Activated CD8-positive, alpha-beta memory T cell treated with anti-CD3 and anti-CD28 coated beads, Interleukin-2, amount 50 U/mL, for 1 hour (primary cell): Measurements from ENCODE around the gene HERC5.
"Not testable (repeated sequence)": the region's sequence is repeated elsewhere in the genome, so short reads cannot be mapped to it uniquely, and the experiment has no call there.

Source experiments
- DNase-seq: peaks from one replicate; pipeline ENCODE4 v3.0.0-alpha.2; 2020; ENCODE audit errors: extremely low read depth

The HERC5 gene

DNA sequence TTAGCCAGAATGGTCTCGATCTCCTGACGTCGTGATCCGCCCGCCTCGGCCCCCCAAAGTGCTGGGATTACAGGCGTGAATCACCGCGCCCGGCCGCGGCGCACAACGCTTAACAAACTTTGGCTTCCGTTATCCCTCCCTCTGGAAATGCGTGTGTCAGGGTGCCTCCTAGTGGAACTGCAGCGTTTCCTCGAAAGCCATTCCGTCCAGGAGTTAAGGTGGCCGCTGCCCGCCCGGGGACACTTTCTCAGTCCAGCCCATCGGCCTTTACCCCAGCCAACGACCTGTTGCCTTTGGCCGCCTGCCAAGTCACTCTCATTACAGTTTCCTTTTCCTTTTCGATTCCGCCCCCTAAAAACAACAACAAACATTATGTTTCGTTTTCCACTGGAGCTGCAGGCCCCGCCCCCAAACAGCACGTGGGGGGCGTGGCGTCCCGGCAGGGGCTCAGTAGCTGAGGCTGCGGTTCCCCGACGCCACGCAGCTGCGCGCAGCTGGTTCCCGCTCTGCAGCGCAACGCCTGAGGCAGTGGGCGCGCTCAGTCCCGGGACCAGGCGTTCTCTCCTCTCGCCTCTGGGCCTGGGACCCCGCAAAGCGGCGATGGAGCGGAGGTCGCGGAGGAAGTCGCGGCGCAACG, at the start of gene HERC5:
TSS of gene HERC5 (plus strand) at position 450 of the 637 bp plus-strand sequence. CDS start at position 601, 151 bp downstream.
- peak; percentile 79 for DNase-seq

DNA sequence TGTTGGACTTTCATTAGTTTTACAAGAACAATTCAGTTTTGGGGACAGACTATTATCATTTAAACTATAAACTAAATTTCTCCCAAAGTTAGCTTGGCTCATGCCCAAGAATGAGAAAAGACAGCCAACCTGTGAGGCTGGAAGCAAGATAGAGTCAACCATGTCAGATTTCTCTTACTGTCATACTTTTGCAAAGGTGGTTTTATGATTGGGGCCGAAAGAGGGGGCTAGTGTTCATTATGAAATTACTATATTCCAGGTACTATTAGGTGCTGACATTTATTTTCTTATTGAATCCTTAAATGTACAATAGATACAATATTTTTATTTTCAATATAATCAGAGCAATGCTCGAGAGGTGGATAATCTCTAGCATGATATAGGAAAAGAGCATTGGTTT, 47.7 kb upstream of the HERC5 start:
- DNase-seq, result no peak

DNA sequence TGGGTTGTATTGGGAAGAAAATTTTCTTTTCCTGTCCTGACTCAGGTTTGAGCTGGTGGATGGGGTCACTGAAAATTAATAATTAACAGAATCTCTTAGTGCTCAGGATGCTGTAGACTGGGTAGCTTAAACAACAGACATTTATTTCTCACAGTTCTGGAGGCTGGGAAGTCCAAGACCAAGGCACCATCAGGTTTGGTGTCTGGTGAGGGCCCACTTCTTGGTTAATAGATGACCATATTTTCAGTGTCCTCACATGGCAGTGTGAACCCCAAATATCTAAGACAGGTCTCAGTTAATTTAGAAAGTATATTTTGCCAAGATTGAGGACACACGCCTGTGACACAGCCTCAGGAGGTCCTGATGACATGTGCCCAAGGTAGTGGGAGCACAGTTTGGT, 47.1 kb upstream of the HERC5 start:
- DNase-seq, result no peak

DNA sequence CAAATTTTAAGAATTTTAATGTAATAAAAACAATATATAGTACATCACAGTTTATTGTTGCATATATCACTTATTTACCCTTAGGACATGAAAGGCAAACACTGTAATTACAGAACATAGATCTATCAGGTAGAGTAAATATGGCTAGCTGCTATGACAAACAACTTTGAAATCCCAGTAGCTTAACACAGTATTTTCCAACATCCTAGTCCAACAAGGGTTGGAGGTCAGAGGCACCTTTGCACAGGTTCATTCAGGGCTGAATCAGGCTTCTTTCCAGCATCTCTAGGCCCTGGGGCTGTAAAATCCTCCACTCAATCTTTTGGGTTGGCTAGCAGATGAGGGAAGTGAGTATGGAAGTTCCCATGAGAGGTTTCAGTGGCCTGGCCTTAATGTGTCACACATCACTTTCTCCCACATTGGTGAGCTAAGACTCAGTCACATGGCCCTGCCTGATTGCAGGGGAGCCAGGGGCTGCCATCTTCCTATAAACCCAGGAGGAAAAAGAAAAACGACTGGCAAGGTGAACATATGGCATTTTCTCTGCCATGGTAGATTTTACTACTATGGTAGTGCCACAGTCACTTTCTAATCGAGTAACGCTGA, 45.3 kb upstream of the HERC5 start:
- no peak for DNase-seq

DNA sequence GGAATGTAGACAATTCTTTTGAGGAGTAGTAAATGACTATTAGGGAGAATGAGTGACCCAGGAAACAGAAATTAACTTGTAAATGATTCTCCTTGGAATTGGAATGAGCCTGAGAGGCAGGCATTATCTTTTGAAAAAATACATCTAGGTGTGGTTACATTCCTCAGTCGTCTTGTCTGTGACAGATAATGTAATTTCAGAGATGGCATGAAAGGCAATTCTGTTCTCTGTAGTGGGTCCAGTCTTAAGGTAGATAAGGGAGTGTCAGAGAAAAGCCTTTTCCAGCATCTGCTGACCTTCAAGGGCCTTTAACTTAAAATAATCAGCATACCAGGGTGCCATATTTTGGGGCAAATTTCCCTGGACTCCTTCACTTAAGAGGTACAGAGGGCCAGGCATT, 43.1 kb upstream of the HERC5 start:
- DNase-seq, result no peak

DNA sequence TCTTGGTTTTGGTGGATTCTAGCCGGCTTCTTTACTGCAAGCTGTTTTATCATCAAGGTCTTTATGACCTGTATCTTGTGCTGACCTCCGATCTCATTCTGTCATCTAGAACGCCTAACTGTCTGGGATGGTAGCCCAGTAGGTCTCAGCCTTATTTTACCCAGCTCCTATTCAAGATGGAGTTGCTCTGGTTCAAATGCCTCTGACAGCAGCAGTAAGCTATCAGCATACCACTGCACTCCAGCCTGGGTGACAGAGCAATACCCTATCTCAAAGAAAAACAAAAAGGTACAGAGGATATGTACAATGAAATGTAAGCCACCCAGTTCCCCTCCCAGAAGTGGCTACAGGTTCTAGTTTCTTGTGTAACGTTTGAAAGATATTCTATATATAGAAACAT, 42.2 kb upstream of the HERC5 start:
- DNase-seq, result no peak

DNA sequence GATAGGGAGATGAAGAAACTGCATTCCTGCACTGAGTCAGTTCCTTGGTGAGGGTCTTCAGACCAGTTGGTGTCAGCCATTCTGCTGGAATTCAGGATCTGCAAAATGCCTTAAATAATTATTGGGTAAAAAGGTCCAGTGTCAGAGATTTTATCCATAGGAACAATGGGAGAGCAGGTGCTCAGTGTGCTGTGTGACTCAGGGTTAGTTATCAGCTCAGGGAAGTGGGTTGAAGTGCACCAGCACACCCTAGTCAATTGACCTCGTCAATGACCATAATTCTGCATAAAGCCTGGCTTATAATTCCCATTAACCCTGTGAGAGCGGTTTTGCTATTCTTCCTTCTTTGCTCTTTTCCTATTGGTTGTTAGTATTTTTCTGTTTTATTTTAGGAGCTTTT, 40.9 kb upstream of the HERC5 start:
- no peak for DNase-seq

DNA sequence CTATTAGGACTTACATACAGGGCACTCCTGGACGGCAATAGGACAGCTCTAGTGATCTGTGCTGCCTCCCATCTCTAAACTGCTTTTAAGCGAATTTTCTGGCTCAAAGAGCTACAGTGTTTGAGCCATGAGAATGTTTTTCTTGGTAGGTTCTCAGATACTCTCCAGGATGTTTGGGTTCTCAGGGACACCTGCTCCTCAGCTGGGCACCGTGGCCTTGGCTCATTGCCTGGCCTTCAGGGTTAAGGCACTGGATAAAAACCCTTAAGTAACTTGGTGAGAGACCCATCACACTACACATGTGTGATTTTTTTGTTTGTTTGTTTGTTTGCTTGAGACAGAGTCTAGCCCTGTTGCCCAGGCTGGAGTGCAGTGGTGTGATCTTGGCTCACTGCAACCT, 38.5 kb upstream of the HERC5 start:
- DNase-seq, result no peak

DNA sequence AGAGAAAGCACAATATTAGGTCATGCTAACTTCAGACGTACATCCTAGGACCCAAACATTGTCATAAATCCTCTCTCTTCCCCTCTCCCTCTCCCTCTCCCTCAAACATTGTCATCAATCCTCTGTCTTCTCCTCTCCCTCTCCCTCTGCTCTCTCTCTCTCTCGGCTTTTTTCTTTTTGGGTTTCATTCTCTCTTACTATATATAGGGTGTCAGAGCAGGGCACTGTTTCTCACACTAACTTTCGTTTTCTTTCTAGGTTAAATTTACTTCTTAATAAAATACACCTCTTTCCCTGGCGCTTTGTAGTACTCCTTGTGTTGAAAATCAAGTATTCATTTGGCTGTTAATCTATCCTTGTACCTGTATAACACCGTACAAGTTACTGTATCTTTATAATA, 37.0 kb upstream of the HERC5 start:
- DNase-seq, result no peak

DNA sequence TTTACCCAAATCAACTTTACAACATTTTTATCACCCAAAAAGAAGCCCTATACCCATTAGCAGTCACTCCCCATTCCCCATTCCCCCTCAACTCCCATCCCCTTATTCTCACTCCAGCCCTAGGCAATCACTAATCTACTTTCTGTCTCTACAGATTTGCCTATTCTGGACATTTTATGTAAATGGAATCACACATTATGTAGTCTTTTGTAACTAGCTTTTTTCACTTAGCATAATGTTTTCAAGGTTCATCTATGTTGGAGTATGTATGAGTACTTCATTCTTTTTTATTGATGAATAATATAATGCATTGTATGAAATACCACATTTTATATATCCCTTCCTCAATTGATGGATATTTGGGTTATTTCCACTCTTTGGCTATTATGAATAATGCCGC, 36.1 kb upstream of the HERC5 start:
- DNase-seq, result no peak

DNA sequence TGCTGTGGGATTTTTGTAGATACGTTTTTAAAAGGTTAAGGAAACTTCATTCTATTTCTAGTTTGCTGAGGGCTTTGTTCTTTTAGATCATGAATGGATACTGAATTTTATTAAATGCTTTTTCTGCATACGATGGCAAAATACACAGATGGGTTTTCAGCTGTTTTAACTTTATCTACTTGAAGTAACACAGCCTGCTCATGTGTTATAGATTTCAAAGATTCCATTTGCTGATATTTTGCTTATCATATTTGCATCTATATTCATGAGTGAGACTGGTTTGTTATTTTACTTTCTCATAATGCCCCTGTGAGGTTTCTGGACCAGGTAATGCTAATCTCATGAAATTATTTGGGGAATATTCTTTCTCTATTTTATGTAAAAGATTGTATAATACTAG, 34.5 kb upstream of the HERC5 start:
- no peak for DNase-seq

DNA sequence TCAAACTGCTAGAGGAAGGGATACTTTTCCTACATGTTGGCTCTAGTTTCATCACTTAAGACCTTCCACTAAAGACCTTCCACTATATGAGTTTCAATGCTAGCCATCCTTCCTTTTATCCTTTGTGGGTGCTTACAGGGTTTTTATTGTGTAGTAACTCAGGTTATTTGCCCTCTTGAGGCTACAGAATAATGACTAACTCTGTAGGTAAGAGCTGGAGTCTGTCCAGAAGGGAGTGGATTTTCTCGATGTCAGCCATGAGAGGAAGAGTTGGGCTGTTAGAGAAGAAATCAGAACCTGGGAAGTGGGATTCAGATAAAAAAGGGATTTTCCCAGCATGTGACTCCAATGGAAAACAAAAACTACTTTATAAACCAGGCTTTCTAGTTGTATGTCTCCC, 27.5 kb upstream of the HERC5 start:
- DNase-seq, result no peak

DNA sequence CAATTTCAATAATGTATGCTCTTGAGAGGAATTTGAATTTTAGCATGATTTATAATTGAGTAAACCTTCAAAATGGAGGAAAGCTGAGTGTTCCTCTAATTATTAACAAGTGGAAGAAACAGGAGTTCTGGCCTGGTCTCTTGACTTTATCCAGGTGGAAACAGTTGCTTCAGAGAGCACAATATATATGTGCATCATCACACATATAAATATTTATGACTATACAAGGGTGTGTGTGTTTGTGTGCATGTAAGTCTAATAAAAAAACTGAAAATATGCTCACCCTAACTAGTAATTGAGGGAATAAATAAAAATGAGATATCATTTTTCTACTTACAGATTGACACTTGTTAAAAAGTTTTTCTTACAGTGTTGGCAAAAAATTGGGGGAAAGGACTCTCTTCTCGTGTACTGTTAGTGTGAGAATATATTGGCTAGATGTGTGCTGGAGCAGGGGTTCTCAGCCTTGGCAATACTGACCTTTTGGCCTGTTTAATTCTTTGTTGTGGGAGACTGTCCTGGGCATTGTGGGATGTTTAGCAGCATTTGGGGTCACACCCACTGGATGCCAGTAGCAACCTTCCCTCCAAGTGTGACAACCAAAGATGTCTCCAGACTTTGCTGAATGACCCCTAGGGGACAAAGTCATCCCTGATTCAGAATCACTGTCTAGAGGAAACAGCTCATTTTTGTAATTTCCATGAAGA, 20.8 kb upstream of the HERC5 start:
- no peak for DNase-seq

DNA sequence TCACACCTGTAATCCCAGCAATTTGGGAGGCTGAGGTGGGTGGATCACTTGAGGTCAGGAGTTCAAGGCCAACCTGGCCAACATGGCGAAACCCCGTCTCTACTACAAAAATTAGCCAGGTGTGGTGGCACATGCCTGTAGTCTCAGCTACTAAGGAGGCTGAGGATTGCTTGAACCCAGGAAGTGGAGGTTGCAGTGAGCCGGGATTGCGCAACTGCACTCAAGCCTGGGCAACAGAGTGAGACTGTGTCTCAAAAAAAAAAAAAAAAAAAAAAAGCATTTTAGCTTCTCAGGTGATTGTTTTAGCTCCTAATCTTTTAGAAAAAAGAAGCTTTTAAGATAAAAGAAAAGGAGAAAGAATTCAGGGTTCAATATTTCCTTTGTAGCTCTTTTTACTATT, 19.0 kb upstream of the HERC5 start:
- DNase-seq, result not testable (repeated sequence)

DNA sequence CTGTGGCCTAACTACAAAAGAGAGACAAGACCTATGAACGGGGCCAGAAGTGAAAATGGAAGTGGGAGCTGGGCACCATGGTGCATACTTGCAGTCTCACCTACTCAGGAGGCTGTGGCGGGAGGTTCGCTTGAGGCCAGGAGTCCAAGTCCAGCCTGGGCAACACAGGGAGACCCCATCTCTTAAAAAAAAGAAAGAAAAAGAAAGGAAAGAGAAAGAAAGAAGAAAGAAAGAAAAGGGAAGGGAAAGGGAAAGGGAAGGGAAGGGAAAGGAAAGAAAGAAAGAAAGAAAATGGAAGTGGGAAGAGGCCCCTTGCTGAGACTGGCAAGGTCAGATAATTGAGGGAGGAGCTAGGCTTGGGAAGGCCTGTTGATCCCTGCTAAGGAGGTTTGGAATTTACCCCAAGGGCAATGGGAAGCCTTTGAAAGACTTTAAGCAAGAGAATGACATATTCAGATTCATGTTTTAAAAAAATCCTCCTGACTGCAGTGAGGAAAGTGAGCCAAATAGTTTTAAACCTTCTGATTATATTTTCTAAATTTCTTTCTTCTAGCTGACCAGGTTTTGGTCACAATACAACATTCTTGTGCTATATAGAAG, 17.7 kb upstream of the HERC5 start:
- DNase-seq, result no peak

DNA sequence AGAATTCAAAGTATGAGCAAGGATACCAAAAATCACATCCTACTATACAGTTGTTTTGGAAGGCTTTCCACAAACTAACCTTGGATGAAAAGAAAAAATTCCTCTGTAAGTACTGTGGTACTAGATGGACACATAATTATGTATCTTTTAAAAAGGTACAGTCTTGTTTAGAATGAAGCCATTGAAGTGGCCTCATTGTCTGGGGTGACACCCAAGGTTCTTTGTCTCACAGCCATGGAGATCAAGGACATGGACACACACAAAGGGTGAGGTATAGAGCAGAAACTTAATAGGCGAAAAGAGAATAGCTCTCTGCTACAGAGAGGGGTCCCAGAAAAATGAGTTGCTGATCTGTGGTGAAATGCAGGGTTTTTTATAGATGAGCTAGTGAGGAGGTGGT, 16.8 kb upstream of the HERC5 start:
- DNase-seq, result no peak

DNA sequence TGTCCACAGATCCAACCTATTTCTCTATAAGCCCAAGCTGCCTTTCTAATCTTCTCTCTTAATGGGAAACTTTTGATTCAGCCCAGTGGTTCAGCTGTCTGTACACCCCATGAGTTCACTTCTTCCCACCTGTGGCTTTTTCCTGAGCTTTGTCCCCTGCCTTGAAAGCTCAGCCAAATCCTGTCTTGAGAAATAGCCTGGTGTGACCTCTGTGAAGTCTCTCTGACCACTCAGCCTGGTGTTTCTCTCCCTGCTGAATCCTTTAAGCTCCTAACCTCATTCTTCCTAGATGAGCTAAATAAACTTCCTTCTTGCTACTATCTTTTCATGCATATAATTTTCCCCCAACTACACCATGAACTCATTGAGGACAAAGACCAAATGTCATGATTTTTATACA, 15.2 kb upstream of the HERC5 start:
- DNase-seq, result no peak

DNA sequence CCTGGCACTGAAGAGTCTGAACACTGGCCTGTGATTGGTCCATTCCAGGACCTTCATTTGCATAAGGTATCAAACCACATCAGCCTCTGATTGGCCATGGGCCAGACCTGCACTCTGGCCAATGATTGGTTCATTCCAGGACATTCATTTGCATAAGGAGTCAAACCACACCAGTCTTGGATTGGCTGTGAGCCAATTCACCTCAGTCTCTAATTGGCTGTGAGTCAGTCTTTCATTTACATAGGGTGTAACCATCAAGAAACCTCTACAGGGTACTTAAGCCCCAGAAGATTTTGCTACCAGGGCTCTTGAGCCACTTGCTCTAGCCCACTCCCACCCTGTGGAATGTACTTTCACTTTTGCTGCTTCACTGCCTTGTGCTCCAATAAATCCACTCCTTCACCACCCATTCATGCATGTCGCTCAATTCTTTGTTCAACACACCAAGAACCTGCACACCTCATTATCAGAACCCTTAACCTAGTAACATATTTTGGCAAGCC, 14.2 kb upstream of the HERC5 start:
- DNase-seq, result no peak

DNA sequence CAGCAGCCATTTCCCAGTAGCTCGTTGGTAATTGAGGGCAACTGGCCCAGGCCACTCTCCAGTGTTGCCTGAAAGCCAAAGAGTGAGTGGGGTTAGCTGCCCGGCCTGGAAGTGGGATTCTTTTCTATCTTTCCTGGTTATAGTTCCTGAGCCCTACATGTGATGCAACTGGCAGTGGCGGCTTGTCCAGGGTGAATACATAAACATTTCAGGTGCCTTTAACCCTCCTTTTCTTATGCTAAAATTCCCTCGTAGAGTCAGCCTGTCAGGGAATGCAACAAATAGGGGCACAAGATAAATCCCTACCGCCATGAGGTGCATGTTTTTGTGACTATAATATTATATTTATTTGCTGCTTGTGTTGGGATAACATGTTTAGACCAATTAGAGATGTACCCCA, 13.4 kb upstream of the HERC5 start:
- no peak for DNase-seq

DNA sequence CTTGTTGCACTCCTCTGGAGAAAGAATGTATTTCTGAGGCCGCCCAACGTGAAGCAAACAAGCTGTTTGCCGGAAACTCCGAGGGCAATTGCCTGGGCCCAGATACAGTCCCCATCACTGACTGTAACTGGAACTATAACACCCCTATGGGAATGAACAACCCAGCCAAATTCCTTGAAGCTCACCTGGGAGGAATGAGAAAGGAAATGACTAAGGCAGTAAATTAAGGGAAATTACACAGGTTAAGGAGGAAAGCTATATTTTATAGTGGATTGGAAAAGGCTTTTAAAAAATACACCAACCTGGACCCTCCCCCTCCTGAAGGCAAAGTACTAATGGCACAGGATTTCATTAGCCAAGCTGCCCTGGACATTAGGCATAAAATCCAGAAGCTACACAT, 11.7 kb upstream of the HERC5 start:
- DNase-seq, result no peak

DNA sequence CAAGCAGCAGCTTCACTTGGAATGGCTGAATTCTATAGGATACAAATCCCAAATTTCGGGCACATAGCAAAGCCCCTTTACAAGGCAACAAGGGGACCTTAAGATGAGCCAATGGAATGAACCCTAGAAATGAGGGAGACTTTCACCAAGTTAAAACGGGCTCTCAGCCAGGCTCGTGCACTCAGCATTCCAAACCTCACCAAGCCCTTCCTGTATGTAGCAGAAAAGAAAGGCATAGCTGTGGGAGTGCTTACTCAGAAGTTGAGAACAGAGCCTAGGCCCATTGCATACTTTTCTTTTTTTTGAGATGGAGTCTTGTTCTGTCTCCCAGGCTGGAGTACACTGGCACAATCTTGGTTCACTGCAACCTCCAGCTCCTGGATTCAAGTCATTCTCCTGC, 10.8 kb upstream of the HERC5 start:
- DNase-seq, result no peak

DNA sequence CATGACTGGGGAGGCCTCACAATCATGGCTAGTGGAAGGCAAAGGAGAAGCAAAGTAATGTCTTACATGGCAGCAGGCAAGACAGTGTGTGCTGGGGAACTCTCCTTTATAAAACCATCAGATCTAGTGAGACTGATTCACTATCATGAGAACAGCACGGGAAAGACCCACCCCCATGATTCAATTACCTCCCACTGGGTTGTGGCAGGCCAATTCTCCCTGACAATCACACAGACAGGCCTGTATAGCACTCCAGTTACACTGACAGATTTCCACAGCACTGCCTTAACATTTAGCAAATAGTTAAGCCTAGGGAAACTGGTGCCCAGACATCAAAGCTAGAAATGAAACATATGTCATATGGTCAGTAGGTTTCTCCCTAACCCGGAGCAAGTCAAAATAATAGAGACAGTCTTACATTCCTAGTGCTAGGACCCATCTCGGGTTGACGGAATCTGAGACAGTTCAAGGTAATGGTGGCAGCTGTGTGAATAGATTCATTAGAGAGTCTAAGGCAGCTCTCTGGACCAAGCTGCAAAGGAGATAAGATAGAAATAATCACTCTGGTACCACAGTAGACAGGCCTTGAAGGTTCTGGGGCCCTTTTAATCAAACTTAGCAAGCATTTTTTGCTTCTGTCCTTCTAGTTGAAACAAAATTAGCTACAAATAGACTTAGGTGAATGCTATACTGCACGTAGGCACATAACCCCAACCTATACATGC, 9.4 kb upstream of the HERC5 start:
- DNase-seq, result no peak
